ENCODE measurements around the gene SH3PXD2A.

SH3PXD2A gene

GRCh38 chr10:103597003-103597402 lies 258.4 kb downstream of the SH3PXD2A start:
- DNase-seq = no peak

- no peak for DNase-seq
Observed at GRCh38 chr10:103595933-103596726, 259.2 kb downstream of the SH3PXD2A start.

- DNase-seq = no peak
Observed at GRCh38 chr10:103593022-103593570, 262.3 kb downstream of the SH3PXD2A start.

- DNase-seq = peak; percentile 51 to 70 (median 56)
Observed at GRCh38 chr10:103592186-103593021, 263.0 kb downstream of the SH3PXD2A start.

- no peak for DNase-seq
Observed at GRCh38 chr10:103590744-103591291, 264.6 kb downstream of the SH3PXD2A start.

- DNase-seq = no peak
Observed at GRCh38 chr10:103590060-103590459, 265.3 kb downstream of the SH3PXD2A start.

- DNase-seq = no peak
Observed at GRCh38 chr10:103589074-103589630, 266.2 kb downstream of the SH3PXD2A start.

- DNase-seq = no peak
Observed at GRCh38 chr10:103587073-103587472, 268.3 kb downstream of the SH3PXD2A start.

GRCh38 chr10:103585011-103585405 lies 270.4 kb downstream of the SH3PXD2A start:
- DNase-seq = no peak

- peak; percentile 29 to 65 (median 50) for DNase-seq
Observed at GRCh38 chr10:103584216-103585010, 271.0 kb downstream of the SH3PXD2A start.

GRCh38 chr10:103583871-103584215 lies 271.5 kb downstream of the SH3PXD2A start:
- DNase-seq = peak in 1 of 3 donors; percentile 4

- no peak for DNase-seq
Observed at GRCh38 chr10:103582331-103583123, 272.8 kb downstream of the SH3PXD2A start.

- DNase-seq = no peak
Observed at GRCh38 chr10:103581499-103581898, 273.9 kb downstream of the SH3PXD2A start.

- DNase-seq = no peak
Observed at GRCh38 chr10:103580430-103580829, 274.9 kb downstream of the SH3PXD2A start.

GRCh38 chr10:103580011-103580410 lies 275.4 kb downstream of the SH3PXD2A start:
- DNase-seq = no peak

GRCh38 chr10:103578782-103579382 lies 276.5 kb downstream of the SH3PXD2A start:
- DNase-seq = no peak

GRCh38 chr10:103576862-103577261 lies 278.5 kb downstream of the SH3PXD2A start:
- no peak for DNase-seq

GRCh38 chr10:103576076-103576471 lies 279.3 kb downstream of the SH3PXD2A start:
- DNase-seq = no peak

GRCh38 chr10:103575416-103576075 lies 279.8 kb downstream of the SH3PXD2A start:
- DNase-seq = no peak
